ENCODE data around the gene FBN2. TPM values are rescaled to one million over a fixed set of nuclear protein-coding genes. Genes with fewer than 3 reads are reported as not detected.
A peak's percentile ranks its signal among the peaks of the same experiment; 100 is the strongest.

The FBN2 gene
- total RNA-seq, 1 experiment from 2014 or later: 0.42 TPM

- Histone ChIP-seq H3K27me3 (ENCODE audit: insufficient read depth, low read length) (no peaks in the 10 kb centered on the region), H4K20me1 (ENCODE audit: insufficient read depth) (no peaks in the 10 kb centered on the region), H3K9me2 (ENCODE audit: insufficient read depth) (no peaks in the 10 kb centered on the region), H2AFZ (ENCODE audit: low read depth, low read length, poor library complexity, severe bottlenecking) (peak overlapping the region; percentile 58), H3K9ac (ENCODE audit: low read length) (no peak overlapping the region), H3K9me3 (ENCODE audit: control insufficient read depth in 1 of 2, insufficient read depth in 1 of 2, low read depth in 1 of 2, low read length in 2 of 2) (no peaks in the 10 kb centered on the region), H3K36me3 (ENCODE audit: control insufficient read depth in 1 of 2, insufficient read depth in 2 of 2, low read length in 2 of 2) (no peaks in the 10 kb centered on the region), H3K4me1 (ENCODE audit: control insufficient read depth in 1 of 2, insufficient read depth in 2 of 2, low read length in 2 of 2) (no peaks in the 10 kb centered on the region), H3K79me2 (ENCODE audit: insufficient read depth, low read length) (no peaks in the 10 kb centered on the region), H3K4me2 (ENCODE audit: low read length) (no peak overlapping the region), H3K27ac (ENCODE audit: low read depth, low read length) (no peak overlapping the region), H3K4me3 (replicated peaks in 1 of 2; ENCODE audit: low read depth in 1 of 2, low read length in 2 of 2) (no peak overlapping the region)
- ChIA-PET RAD21 (ENCODE audit: low non-redundant PET in 1 of 2, low total read pairs in 2 of 2, uncharacterized antibody in 2 of 2, unreplicated experiment in 2 of 2) (interaction anchor here (0.9 to 1.2 kb wide), 3 partner anchors 285 to 288 kb away, joined by 3 to 5 read pairs (median 4); no protein-coding TSS in a partner anchor), CTCF (interaction anchor here (0.6 to 2.6 kb wide), 11 partner anchors 11 to 1269 kb away, joined by 3 to 18 read pairs (median 4); no protein-coding TSS in a partner anchor), POLR2A (no interaction called here)
- DNase-seq (ENCODE audit: low read depth, low spot score): peak; percentile 40
- peak; percentile 81 for TF ChIP-seq RAD21 (IDR thresholded peaks at IDR 0.05; ENCODE audit: low read depth)
- no peak for TF ChIP-seq YY1 (IDR thresholded peaks at IDR 0.05; ENCODE audit: extremely low read depth, insufficient replicate concordance, low read depth, low read length)
- no peak for TF ChIP-seq EZH2phosphoT487 (IDR thresholded peaks at IDR 0.05; ENCODE audit: borderline replicate concordance)
- TF ChIP-seq ATF3 (IDR thresholded peaks at IDR 0.05): no peak
- TF ChIP-seq SRF (IDR thresholded peaks at IDR 0.05; ENCODE audit: low read depth): no peak
- peak; percentile 47 to 66 (median 65); a peak in 5 of 6 replicates for TF ChIP-seq CTCF (IDR thresholded peaks at IDR 0.05 in 2 of 3, conservative IDR thresholded peaks at IDR 0.05 in 1 of 3; ENCODE audit: borderline replicate concordance in 1 of 3, insufficient read depth in 1 of 3, low read depth in 2 of 3, low read length in 2 of 3)
- no peak for TF ChIP-seq JUND (IDR thresholded peaks at IDR 0.05)
- no peak for TF ChIP-seq MAX (IDR thresholded peaks at IDR 0.05)
- peak; percentile 70 for ATAC-seq
- BruUV-seq (replicated peaks): no TSS peak
- intact Hi-C loops (cut with micrococcal nuclease): loop anchor here (1.0 to 10.0 kb wide), 7 partner anchors 13 to 934 kb away; no protein-coding TSS in a partner anchor
These were observed 39.1 kb downstream of the FBN2 start for GRCh38 chr5:128498844-128499455.
